Kidney epithelial cell (primary cell): ENCODE results near the gene DUOX2. TPM values are rescaled to one million over a fixed set of nuclear protein-coding genes. Genes with fewer than 3 reads are reported as not detected.

Experiments used
- DNase-seq: peaks from one replicate; pipeline ENCODE4 v3.0.0-alpha.2; 2010; ENCODE audit warnings: low read depth
- H3K27me3 ChIP-seq: 2 replicates; pipeline ENCODE4 v1.6.0; 2011; ENCODE audit warnings: low read length; ENCODE audit not compliant: control insufficient read depth, insufficient read depth
- H3K36me3 ChIP-seq: 2 replicates; pipeline ENCODE4 v1.5.1; 2011; ENCODE audit warnings: low read length; ENCODE audit not compliant: control insufficient read depth, insufficient read depth
- H3K4me3 ChIP-seq: 2 replicates; pipeline ENCODE4 v1.5.1; 2011; ENCODE audit warnings: low read depth, mild to moderate bottlenecking, control low read depth, low read length
- CTCF ChIP-seq: IDR thresholded peaks from 2 replicates; pipeline ENCODE4 v1.5.1; 2011; ENCODE audit warnings: mild to moderate bottlenecking, moderate library complexity, low read length, control low read depth, inconsistent platforms; ENCODE audit not compliant: insufficient read depth, poor library complexity, severe bottlenecking
- total RNA-seq: library from RNA; depleted of rRNA; stranded (reverse); fragments of >200 nt; gene quantifications from 2 replicates; pipeline ENCODE4 v1.2.3, GENCODE V29; 2015

DUOX2 gene
- total RNA-seq, 1 donor from 2014 or later, result 0.08 TPM

- TF ChIP-seq CTCF, result no peak
- Histone ChIP-seq H3K36me3 (no peaks in the 10 kb centered on the region), H3K27me3 (no peaks in the 10 kb centered on the region), H3K4me3 (no peak overlapping the region)
- DNase-seq, result no peak
These were observed 42.9 kb upstream of the DUOX2 start for GRCh38 chr15:45156744-45157455.

GRCh38 chr15:45155739-45156138 lies 41.8 kb upstream of the DUOX2 start:
- Histone ChIP-seq H3K27me3 (no peaks in the 10 kb centered on the region), H3K36me3 (no peaks in the 10 kb centered on the region), H3K4me3 (no peak overlapping the region)
- no peak for TF ChIP-seq CTCF
- no peak for DNase-seq

- H3K36me3 ChIP-seq, result no peaks in the 10 kb centered on the region
- no peak for TF ChIP-seq CTCF
These were observed 38.2 kb upstream of the DUOX2 start for GRCh38 chr15:45151998-45152828.

GRCh38 chr15:45150997-45151396 lies 37.0 kb upstream of the DUOX2 start:
- no peak for DNase-seq
- no peak overlapping the region for H3K4me3 ChIP-seq
- no peak for TF ChIP-seq CTCF
- H3K27me3 ChIP-seq, result no peaks in the 10 kb centered on the region
- no peaks in the 10 kb centered on the region for H3K36me3 ChIP-seq

More at GRCh38 chr15:45151998-45152828, 38.2 kb upstream of the DUOX2 start:
- no peak for DNase-seq
- H3K4me3 ChIP-seq, result no peak overlapping the region
- no peaks in the 10 kb centered on the region for H3K27me3 ChIP-seq

GRCh38 chr15:45150481-45150880 lies 36.5 kb upstream of the DUOX2 start:
- H3K36me3 ChIP-seq, result no peaks in the 10 kb centered on the region
- no peaks in the 10 kb centered on the region for H3K27me3 ChIP-seq
- no peak for DNase-seq
- H3K4me3 ChIP-seq, result no peak overlapping the region
- no peak for TF ChIP-seq CTCF
